Kasumi-1 (cell line): ENCODE results near the gene SLC37A2.
"Not testable (repeated sequence)": the region's sequence is repeated elsewhere in the genome, so short reads cannot be mapped to it uniquely, and the experiment has no call there.

ENCODE experiments used
- DNase-seq, 2 experiments: peaks; one replicate each; lab custom pipeline; 2025; lab: John Stamatoyannopoulos, UW

The SLC37A2 gene

GRCh38 chr11:125084057-125084416 is 20.9 kb downstream of the SLC37A2 start:
- DNase-seq: no peak

GRCh38 chr11:125084761-125085231 is 21.7 kb downstream of the SLC37A2 start:
- DNase-seq: no peak

- DNase-seq: no peak
These were observed 22.4 kb downstream of the SLC37A2 start for GRCh38 chr11:125085301-125086081.

- no peak for DNase-seq
These were observed 23.7 kb downstream of the SLC37A2 start for GRCh38 chr11:125086633-125087296.

GRCh38 chr11:125088123-125088522 is 25.0 kb downstream of the SLC37A2 start:
- no peak for DNase-seq

GRCh38 chr11:125088576-125089455 is 25.7 kb downstream of the SLC37A2 start:
- DNase-seq: no peak

- DNase-seq: not testable (repeated sequence)
These were observed 26.4 kb downstream of the SLC37A2 start for GRCh38 chr11:125089481-125089880.

- not testable (repeated sequence) for DNase-seq
These were observed 27.0 kb downstream of the SLC37A2 start for GRCh38 chr11:125090151-125090550.

- no peak for DNase-seq
These were observed 27.7 kb downstream of the SLC37A2 start for GRCh38 chr11:125090816-125091215.

- peak; percentile 60 to 67 for DNase-seq
These were observed 28.3 kb downstream of the SLC37A2 start for GRCh38 chr11:125091247-125091876.

- DNase-seq: no peak
These were observed 29.0 kb downstream of the SLC37A2 start for GRCh38 chr11:125091877-125092664.

GRCh38 chr11:125092669-125093068 is 29.6 kb downstream of the SLC37A2 start:
- no peak for DNase-seq

- no peak for DNase-seq
These were observed 30.4 kb downstream of the SLC37A2 start for GRCh38 chr11:125093502-125093901.

GRCh38 chr11:125094731-125095130 is 31.6 kb downstream of the SLC37A2 start:
- no peak for DNase-seq

GRCh38 chr11:125100136-125100535 is 37.0 kb downstream of the SLC37A2 start:
- no peak for DNase-seq

- DNase-seq: no peak
These were observed 38.5 kb downstream of the SLC37A2 start for GRCh38 chr11:125101596-125101995.

GRCh38 chr11:125102025-125102424 is 38.9 kb downstream of the SLC37A2 start:
- DNase-seq: no peak

GRCh38 chr11:125102510-125102909 is 39.4 kb downstream of the SLC37A2 start:
- no peak for DNase-seq

- DNase-seq: no peak
These were observed 42.8 kb downstream of the SLC37A2 start for GRCh38 chr11:125105926-125106325.

- DNase-seq: no peak
These were observed 45.4 kb downstream of the SLC37A2 start for GRCh38 chr11:125108469-125108868.

GRCh38 chr11:125110506-125110905 is 47.4 kb downstream of the SLC37A2 start:
- DNase-seq: no peak
